MM.1S (cell line): ENCODE measurements around the gene TBC1D16.

Experiments
- DNase-seq: peaks from one replicate; pipeline ENCODE4 v3.0.0-alpha.2; 2015
- H2AFZ ChIP-seq: fragments of 300-600 bp; sonication (generic); 2 replicates; pipeline ENCODE4 v1.6.0; 2016; ENCODE audit warnings: antibody characterized with exemption, low read length
- H3F3A ChIP-seq: fragments of 300-600 bp; sonication (generic); 2 replicates; pipeline ENCODE4 v1.6.1; 2016; ENCODE audit warnings: mild to moderate bottlenecking, antibody characterized with exemption, low read length, moderate library complexity, mixed read lengths; ENCODE audit not compliant: insufficient read depth
- H3K27ac ChIP-seq: fragments of 300-600 bp; sonication (generic); 2 replicates; pipeline ENCODE4 v1.5.1; 2016; ENCODE audit warnings: mild to moderate bottlenecking, low read length
- H3K27me3 ChIP-seq: fragments of 300-600 bp; sonication (generic); replicated peaks from 2 replicates; pipeline ENCODE4 v1.6.0; 2016; ENCODE audit warnings: low read length; ENCODE audit not compliant: insufficient read depth
- H3K36me3 ChIP-seq: fragments of 300-600 bp; sonication (generic); replicated peaks from 2 replicates; pipeline ENCODE4 v1.6.1; 2016; ENCODE audit warnings: mild to moderate bottlenecking, low read length, mixed read lengths; ENCODE audit not compliant: insufficient read depth
- H3K4me1 ChIP-seq: fragments of 300-600 bp; sonication (generic); 2 replicates; pipeline ENCODE4 v1.6.1; 2016; ENCODE audit warnings: low read length, mixed read lengths
- H3K4me2 ChIP-seq: fragments of 300-600 bp; sonication (generic); 2 replicates; pipeline ENCODE4 v1.6.0; 2016; ENCODE audit warnings: low read depth, low read length
- H3K4me3 ChIP-seq: fragments of 300-600 bp; sonication (generic); 2 replicates; pipeline ENCODE4 v1.5.1; 2016; ENCODE audit warnings: low read length, mixed read lengths
- H3K79me2 ChIP-seq: fragments of 300-600 bp; sonication (generic); 2 replicates; pipeline ENCODE4 v1.6.1; 2016; ENCODE audit warnings: mixed run types, low read length, mixed read lengths
- H3K9ac ChIP-seq: fragments of 300-600 bp; sonication (generic); 2 replicates; pipeline ENCODE4 v1.6.1; 2016; ENCODE audit warnings: low read length, mixed read lengths
- H3K9me2 ChIP-seq: fragments of 300-600 bp; sonication (generic); replicated peaks from 2 replicates; pipeline ENCODE4 v1.6.1; 2016; ENCODE audit warnings: mild to moderate bottlenecking, low read length, mixed read lengths; ENCODE audit not compliant: insufficient read depth
- H3K9me3 ChIP-seq: fragments of 300-600 bp; sonication (generic); replicated peaks from 2 replicates; pipeline ENCODE4 v1.6.1; 2016; ENCODE audit warnings: mild to moderate bottlenecking, low read length, mixed read lengths; ENCODE audit not compliant: insufficient read depth
- H4K20me1 ChIP-seq: fragments of 300-600 bp; sonication (generic); 2 replicates; pipeline ENCODE4 v1.6.1; 2016; ENCODE audit warnings: mild to moderate bottlenecking, low read length, moderate library complexity, mixed read lengths; ENCODE audit not compliant: insufficient read depth
- EZH2 ChIP-seq: fragments of 300-600 bp; sonication (generic); optimal IDR thresholded peaks from 2 replicates; pipeline ENCODE3; 2017; ENCODE audit warnings: low read depth, mild to moderate bottlenecking, antibody characterized with exemption, low read length, mixed read lengths
- EZH2phosphoT487 ChIP-seq: fragments of 300-600 bp; sonication (generic); IDR thresholded peaks from 2 replicates; pipeline ENCODE4 v1.6.1; 2018; ENCODE audit warnings: antibody characterized with exemption, low read length
- TF ChIP-seq, protein P1 (sequence below): fragments of 300-600 bp; sonication (generic); IDR thresholded peaks from 2 replicates; pipeline ENCODE4 v1.5.1; 2016; ENCODE audit warnings: antibody characterized with exemption, low read length, mixed read lengths

TBC1D16 gene

DNA sequence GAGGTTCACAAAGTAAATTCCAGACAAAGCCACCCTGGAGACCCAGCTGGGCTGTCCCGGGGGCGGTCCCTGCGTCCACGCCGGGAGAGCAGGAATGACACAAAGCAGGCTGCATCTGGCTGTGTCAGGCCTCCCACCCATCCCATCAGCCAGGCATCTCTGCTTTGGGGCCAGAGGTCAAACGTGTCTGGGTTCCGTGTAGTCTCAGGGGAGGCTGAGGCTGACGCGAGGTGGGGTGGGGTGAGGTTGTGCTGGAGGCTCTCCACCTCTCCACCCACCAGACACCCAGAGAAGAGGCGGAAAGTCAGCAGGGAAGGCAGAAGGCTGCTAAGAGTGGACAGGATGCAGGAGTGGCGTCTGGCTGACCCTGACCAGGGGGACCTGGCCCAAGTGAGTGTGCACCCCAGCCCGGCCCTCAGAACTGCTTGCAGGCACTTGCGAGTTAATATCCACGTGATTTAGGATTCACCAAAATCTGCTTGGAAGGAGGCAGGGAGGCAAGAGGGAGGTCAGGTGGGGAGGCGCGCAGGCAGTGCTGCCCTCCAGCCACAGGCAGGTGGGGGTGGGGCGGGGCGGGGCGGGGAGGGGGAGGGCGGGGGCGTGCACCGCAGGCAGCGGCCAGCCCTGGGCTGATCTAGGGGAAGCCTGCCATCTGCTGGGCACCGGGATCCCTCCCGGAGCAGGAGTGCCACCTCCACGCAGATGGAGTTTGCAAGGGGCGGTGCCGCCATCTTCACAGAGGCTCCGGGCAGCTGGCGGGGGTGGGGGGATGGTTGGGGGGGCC lies 44.3 kb downstream of the TBC1D16 start:
- no peaks in the 10 kb centered on the region for H4K20me1 ChIP-seq
- no peaks in the 10 kb centered on the region for H3K79me2 ChIP-seq
- peaks cover 6% of the 10 kb centered on the region; the same call in 1 of the 2 replicates for H3F3A ChIP-seq
- H3K9me3 ChIP-seq = no peaks in the 10 kb centered on the region
- no peak overlapping the region for H3K9ac ChIP-seq
- TF ChIP-seq, protein P1, sequence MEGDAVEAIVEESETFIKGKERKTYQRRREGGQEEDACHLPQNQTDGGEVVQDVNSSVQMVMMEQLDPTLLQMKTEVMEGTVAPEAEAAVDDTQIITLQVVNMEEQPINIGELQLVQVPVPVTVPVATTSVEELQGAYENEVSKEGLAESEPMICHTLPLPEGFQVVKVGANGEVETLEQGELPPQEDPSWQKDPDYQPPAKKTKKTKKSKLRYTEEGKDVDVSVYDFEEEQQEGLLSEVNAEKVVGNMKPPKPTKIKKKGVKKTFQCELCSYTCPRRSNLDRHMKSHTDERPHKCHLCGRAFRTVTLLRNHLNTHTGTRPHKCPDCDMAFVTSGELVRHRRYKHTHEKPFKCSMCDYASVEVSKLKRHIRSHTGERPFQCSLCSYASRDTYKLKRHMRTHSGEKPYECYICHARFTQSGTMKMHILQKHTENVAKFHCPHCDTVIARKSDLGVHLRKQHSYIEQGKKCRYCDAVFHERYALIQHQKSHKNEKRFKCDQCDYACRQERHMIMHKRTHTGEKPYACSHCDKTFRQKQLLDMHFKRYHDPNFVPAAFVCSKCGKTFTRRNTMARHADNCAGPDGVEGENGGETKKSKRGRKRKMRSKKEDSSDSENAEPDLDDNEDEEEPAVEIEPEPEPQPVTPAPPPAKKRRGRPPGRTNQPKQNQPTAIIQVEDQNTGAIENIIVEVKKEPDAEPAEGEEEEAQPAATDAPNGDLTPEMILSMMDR = peak; percentile 29; the same call in 1 of the 2 replicates
- no peak for TF ChIP-seq EZH2phosphoT487
- H3K4me3 ChIP-seq = peak overlapping the region; percentile 22; the same call in 1 of the 2 replicates
- peaks cover 27% of the 10 kb centered on the region for H3K4me1 ChIP-seq
- no peak overlapping the region for H2AFZ ChIP-seq
- no peaks in the 10 kb centered on the region for H3K36me3 ChIP-seq
- no peaks in the 10 kb centered on the region for H3K9me2 ChIP-seq
- H3K4me2 ChIP-seq = peak overlapping the region; percentile 66; the same call in 1 of the 2 replicates
- no peak overlapping the region for H3K27ac ChIP-seq
- DNase-seq = peak; percentile 61
- peaks cover 95% of the 10 kb centered on the region for H3K27me3 ChIP-seq

DNA sequence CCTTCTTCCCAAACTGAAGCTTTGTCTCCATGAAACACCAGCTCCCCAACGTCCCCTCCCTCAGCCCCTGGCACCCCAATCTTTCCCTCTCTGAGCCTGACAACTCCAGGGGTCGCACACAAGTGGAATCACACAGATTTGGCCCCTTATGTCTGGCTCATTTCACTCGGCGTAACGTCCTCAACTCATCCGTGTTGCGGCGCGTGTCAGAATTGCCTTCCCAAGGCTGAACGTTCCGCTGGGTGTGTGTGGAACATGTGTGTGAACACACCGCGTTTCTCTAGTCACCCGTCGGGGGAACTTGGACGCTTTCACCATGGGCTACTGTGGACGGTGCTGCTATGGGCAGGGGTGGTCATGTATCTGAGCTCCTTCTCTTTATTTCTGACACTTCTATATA lies 45.0 kb downstream of the TBC1D16 start:
- no peak for DNase-seq
- H2AFZ ChIP-seq = no peak overlapping the region
- no peaks in the 10 kb centered on the region for H3K36me3 ChIP-seq
- H3K27me3 ChIP-seq = peaks cover 95% of the 10 kb centered on the region
- H3K27ac ChIP-seq = no peak overlapping the region
- H3K9ac ChIP-seq = no peak overlapping the region
- peaks cover 27% of the 10 kb centered on the region for H3K4me1 ChIP-seq
- H3K4me2 ChIP-seq = no peak overlapping the region
- H4K20me1 ChIP-seq = no peaks in the 10 kb centered on the region
- peaks cover 6% of the 10 kb centered on the region; the same call in 1 of the 2 replicates for H3F3A ChIP-seq
- no peaks in the 10 kb centered on the region for H3K79me2 ChIP-seq
- no peak overlapping the region for H3K4me3 ChIP-seq
- no peaks in the 10 kb centered on the region for H3K9me2 ChIP-seq
- TF ChIP-seq EZH2 (no peak), EZH2phosphoT487 (no peak)
- TF ChIP-seq, protein P1 = no peak
- no peaks in the 10 kb centered on the region for H3K9me3 ChIP-seq

DNA sequence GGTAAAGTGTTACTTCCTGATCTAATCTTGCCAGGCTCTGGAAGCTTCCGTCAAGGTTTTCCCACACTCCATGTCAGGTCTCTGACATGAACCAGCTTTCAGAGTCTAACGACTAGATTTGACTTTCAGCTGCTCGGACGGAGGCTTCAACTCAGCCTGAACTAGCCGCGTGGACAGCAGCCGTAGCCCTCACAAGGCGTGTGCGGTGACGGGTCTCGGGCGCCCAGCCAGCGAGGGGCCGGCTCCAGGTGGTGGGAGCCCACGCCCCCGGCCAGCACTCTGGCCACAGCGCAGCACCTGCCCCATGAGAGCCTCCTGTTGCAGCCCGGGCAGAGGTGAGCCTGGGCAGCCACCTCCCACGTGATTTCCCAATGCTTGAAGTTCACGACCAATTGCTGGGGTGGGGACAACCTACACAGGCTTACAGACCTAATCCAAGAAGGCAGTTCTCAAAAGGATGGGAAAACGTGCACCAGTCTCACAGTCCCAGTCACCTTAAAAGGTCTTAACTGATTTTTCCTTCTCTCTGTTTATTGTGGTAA lies 45.5 kb downstream of the TBC1D16 start:
- H3K4me1 ChIP-seq = peaks cover 27% of the 10 kb centered on the region

More for the DNA sequence above, 45.5 kb downstream of the TBC1D16 start:
- Histone ChIP-seq H3F3A (peaks cover 6% of the 10 kb centered on the region; the same call in 1 of the 2 replicates), H4K20me1 (no peaks in the 10 kb centered on the region), H3K27me3 (peaks cover 95% of the 10 kb centered on the region), H3K36me3 (no peaks in the 10 kb centered on the region), H3K9me2 (no peaks in the 10 kb centered on the region), H3K9me3 (no peaks in the 10 kb centered on the region), H3K9ac (no peak overlapping the region), H3K4me2 (no peak overlapping the region), H3K27ac (no peak overlapping the region), H3K79me2 (no peaks in the 10 kb centered on the region), H2AFZ (no peak overlapping the region), H3K4me3 (no peak overlapping the region)
- no peak for DNase-seq
- TF ChIP-seq EZH2phosphoT487 (no peak), EZH2 (no peak)
- TF ChIP-seq, protein P1 = no peak
